Smooth muscle cell of the brain vasculature (primary cell): ENCODE measurements around the gene CREB5.
"Not testable (repeated sequence)": the region's sequence is repeated elsewhere in the genome, so short reads cannot be mapped to it uniquely, and the experiment has no call there.

Experiments used
- DNase-seq: peaks from one replicate; pipeline ENCODE4 v3.0.0-alpha.2; 2012; ENCODE audit warnings: low read depth, low spot score

CREB5 gene, protein sequence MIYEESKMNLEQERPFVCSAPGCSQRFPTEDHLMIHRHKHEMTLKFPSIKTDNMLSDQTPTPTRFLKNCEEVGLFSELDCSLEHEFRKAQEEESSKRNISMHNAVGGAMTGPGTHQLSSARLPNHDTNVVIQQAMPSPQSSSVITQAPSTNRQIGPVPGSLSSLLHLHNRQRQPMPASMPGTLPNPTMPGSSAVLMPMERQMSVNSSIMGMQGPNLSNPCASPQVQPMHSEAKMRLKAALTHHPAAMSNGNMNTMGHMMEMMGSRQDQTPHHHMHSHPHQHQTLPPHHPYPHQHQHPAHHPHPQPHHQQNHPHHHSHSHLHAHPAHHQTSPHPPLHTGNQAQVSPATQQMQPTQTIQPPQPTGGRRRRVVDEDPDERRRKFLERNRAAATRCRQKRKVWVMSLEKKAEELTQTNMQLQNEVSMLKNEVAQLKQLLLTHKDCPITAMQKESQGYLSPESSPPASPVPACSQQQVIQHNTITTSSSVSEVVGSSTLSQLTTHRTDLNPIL

DNA sequence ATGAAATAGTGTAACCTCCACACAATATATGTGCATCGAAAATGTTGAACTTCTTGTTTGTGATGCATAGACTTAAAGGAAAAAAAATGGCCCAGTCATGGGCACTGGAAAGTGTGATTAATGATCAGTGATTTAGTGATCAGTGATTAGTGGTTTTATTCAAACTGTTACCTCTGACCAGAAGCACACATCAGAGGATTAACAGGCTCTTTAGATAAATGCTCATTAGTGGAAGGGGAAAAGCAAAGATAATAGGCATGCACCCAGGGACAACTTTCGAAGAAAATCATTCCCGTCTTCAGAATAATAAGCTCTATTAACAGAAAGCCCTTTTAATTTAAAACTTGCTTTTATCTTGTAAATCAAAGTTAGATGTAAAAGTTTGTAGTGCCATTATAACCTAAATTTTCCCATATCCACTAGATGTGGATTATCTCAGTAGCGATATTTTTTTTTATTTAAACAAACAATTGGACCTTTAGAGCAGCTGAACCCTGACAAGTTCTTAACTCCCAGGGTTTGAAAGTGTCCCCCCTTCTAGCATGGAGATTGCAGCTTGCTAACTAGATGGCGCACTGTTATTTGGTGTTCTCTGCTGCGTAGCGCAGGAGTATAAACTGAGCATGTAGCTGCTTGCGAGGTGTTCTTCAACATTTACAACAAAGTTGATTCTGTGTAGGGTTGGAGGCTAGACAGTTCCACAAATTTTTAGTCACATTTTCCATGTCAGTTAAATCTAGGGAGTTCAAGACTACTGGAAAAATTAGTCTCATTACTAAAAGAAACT is at the start of gene CREB5:
Gene CREB5 (plus strand): TSS at position 643 of the 787 bp plus-strand sequence. CDS start 397 bp downstream, outside the sequence.
- no peak for DNase-seq

DNA sequence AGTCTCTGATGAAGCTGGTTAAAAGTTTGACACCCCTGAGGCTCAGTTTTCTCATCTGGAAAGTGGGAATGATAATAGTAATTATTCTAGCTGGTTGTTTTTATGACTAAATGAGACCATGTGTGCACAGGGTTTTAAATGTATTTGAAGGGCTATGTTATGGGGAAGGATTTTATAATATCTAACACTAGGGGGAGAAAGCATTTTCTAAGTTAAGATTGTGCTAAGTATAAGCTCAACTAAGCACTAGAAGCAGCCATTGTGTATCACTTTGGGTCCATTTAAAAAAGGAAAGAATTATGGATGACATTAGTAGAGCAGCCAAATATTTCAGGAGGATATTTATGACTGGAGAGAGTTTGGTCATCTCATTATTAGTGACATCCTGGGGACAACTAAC is 49.5 kb upstream of the CREB5 start:
- no peak for DNase-seq

DNA sequence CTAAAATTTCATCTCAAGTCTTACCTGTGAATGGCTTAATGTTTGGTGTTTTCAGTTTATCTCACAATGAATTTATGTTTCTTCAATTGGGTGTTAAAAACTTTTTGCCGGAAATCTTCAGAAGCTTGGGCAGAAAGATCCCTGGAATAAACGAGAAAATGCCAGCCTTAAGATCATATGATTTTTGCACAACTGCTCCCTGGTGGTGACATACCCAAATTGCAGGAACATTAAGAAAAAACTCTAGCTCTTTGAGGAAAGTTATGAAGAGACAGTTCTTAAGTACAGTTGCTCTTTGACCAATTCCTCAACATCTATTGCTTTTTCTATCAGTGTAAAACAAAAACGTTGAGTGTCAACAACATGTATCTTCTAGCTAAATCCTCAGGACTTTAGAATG is 48.2 kb upstream of the CREB5 start:
- DNase-seq = no peak

DNA sequence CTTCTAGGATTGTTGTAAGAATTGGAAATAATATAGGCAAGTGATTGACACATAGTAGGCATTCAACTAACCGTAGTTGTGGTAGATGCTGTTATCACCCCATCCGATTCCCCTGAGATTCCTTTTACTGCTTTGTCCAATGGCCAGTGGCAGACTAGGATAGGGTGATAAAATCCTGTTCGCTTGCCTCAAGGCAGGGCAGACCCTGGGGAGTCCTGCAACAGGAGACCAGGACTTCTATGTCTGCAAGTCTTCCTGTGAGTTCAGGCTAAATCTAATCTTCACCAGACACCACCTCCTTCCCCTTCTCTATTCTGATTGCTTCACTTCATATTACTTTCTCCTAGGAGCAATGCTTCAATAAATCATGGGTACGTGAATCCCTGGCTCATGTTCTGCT is 42.8 kb upstream of the CREB5 start:
- DNase-seq = no peak

DNA sequence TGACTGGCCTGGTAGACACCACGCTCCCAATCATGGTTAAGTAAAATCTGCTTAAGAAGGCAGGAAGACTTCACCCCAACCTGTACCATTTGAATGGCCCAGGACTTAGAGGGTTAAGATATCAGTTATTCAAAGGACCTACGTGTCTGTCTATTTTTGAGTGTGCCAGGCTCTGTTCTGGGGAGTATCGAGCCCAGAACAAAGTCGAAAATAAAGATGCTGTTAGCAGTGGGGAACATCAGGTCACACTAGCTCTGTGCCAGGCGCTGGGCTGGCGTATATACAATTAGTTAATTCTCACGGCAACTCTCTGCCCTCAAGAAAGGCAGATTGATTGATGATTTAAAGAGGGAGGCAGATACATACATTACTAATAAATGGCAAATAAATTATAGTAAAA is 40.5 kb upstream of the CREB5 start:
- no peak for DNase-seq

DNA sequence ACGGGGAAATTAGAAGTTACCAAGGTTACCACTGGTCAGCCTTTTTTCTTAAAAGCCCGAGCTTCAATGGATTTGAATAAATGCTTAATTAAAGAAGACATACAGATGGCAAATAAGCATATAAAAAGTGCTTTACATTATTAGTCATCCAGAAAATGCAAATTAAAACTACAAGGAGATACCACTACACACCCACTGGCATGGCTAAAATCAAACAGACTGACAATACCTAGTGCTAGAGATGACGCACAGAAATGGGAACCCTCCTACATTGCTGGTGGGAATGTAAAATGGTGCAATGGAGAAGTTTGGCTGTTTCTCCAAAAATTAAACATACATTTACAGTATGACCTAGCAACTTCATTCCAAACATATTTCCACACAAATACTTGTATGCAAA is 38.3 kb upstream of the CREB5 start:
- DNase-seq = no peak

DNA sequence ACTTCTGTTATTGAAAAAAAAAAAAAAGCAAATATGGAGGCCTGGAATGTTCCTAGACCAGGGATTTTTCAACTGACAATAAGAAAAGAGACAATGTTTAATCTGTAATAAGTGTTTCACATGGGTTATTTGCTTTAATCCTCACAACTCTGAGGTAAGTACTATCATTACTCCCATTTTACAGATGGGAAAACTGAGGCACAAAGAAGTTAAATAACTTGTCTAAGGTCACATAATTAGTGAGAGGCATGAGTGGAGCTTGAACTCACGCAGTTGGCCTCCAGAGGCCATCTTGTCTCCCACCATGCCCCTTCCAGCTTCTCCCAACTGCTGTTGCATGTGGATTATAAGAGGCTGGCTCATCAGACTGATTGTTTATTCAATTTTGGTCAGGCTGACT is 36.6 kb upstream of the CREB5 start:
- no peak for DNase-seq

DNA sequence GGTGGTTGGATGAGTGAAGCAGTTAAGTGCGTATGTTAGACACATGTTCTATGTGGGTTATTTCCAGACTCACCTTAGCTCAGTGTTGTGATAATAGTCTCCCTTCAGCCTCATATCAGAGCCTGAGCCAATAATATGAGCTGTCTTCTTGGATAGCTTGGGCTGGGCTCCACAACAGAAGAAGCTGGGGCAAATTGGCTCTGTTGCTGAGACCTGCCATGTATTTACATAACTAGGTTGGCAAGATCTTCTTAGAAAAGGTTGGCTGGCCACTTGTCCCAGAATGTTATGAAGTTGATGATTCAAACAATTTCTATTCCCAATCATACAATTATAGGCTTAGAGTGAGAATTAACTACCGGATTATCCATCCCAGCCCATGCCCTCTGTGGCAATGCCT is 35.7 kb upstream of the CREB5 start:
- no peak for DNase-seq

DNA sequence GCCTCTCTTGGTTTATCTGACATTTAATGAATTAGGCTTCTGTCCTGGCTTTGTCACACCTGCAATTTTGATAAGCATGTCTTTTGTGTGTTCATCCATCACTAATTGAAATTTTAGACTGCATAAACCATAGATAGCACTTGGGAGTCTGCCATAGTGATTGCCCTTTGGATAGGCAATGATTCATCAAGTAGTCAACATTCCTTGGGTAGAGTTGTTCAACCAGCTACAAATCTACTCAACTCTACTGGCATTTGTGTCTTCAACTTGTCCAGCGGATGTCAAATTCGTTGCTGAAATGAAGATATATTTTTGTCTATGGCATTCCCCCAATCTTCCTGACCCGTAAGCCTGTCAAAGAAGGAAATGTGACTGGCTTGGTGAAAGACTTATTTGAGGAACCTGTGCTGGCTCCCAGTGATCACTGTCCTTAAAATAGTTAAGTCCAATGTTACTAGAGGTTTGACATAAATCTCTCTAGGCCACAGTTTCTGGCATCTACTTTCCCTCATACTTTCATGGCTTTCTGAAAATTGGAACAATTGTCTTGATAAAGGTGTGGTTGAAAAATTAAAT is 33.7 kb upstream of the CREB5 start:
- no peak for DNase-seq

DNA sequence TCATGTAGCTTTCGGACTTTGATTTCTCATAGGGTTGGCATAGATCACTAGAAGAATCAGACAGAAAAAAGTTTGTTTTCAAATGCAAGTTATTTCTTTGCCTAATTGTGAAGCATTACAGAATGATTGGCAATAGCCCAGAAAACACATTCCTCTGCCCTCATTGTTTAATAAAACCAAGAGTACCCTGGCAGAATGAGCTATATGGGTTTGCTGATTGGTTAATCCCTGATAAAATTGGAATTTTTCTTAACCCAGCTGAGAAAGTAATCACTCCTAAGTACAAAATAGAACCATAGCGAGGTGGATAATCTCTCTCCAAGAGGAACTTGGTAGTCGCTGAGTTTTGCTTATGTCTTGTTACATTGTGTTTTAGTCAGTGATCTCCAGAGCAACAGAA is 30.9 kb upstream of the CREB5 start:
- DNase-seq = no peak

DNA sequence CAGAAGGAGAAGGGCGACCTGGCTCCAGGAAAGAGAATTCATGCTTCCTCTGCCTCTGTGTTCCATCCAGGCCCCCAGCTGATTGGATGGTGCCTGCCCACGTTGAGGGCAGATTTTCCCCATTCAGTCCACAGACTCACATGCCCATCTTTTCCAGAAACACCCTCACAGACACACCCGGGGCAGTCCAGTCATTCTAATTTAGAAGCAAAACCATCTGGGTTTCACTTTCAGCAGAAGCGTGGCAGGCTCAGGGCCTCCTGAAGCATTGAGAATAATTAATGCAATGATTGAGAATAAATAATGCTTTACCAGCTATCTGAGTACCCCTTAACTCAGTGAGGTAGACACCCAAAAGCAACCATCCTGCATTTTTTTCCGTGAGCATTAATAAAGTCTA is 30.2 kb upstream of the CREB5 start:
- DNase-seq = no peak

DNA sequence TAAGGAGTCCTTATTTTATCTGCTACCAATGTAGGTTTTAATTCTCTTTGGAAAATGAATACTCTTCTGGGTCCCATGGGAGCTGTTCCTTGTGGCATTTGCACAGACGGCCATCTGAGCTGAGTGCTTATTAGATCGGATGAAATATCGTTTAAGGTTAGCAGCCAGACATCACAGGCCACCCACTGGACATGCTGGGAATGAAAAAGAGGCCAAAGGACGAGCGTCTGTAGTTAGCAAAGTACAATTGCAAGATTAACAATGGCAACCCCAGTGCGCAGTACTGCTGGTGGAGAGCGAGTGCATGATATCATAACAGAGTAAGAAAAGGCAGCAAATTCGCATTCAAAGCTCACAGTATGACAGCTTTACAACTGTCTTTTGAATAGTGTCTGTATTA is 28.3 kb upstream of the CREB5 start:
- DNase-seq = no peak

DNA sequence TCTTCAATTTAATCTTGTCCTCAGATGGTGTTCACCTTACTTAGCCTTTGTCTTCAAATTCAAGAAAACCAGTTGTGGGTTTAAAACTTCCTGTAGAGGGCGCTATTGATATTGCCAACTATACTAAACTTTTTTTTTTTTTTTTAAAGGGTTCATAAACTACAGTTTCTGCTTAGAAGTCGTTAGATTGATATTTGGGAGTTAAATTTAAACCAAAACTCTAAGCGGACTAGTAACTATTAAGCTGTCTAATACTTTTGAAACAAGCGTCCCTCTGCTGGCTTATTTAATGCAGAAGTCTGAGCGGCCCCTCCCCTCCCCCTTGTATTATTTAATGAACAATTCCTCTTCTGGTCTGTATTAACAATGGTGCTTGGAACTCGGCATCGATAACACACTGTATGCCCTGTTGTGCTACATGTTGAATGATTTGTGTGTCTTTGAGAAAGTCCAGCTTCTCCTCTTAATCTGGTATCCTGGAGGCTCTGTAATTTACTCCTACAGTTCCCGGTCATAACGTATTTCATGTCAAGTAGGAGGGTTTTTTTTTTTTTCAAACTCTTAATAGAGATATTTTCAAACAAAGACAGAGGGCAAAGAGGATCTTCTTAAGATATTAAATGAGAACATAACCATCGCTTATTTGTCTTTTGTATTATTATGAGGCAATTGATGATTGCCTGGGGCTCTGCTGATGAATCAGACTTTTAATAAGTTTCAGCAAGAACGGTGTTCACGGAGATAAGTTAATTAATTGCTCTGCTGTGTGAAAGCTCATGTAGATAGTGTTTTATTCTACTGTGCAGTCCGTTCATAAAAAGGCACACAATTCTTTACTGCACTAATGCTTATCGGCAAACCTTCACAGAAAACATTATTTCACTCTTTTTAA is 22.6 kb upstream of the CREB5 start:
- DNase-seq = no peak

DNA sequence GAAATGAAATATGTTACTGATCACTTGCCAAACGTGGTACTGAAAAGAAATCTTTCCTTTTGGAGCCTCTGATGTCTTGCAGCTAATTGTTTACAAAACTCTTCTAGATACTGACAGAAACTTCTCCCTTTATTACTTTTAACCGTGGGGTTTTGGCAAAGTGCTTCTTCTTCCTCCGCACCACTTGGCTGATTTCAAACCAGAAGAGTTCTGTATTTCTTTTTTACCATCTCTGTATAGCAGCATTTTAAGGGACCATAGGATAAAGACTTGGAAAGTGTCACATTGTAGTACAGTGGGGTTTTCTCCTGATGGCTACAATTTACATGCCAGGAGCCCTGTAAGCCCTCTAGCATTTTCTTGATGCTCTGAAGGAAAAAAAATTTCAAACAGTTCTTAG is 21.9 kb upstream of the CREB5 start:
- no peak for DNase-seq

DNA sequence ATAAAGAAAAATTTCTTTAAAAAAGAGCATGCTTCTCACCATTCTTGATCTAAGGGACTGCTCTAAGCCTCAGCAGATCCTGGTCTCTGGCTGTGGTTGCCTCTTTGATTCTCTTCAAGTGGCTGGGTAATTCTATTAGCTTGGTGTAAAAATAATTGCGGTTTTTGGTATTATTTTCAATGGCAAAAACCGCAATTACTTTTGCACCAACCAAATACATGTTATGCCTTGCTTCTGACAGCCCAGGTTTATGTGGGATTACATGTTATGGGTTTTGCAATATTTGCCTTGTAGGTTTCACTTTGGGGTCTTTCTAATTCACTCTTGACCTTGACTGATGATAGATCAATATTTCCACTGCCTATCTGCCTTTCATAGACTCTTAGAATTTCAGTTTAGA is 20.0 kb upstream of the CREB5 start:
- DNase-seq = no peak

DNA sequence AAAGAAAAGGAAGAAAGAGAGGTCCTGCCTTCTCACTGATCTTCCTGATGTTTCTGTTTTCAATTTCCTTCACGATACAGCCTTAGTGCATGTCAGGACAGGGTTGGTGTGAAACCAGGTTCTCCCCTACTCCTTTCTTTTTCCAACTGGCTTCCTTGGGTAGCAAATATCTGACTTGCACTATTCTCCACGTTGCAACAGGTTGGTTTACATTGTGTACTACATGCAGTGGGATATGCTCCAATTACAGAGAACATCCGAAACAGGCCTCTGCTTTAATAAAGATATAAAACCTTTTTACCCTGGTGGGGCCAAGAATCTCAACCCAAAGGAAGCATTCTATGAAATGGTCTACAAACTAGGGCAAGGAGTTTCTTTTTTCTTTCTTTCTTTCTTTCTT is 16.9 kb upstream of the CREB5 start:
- DNase-seq = no peak

DNA sequence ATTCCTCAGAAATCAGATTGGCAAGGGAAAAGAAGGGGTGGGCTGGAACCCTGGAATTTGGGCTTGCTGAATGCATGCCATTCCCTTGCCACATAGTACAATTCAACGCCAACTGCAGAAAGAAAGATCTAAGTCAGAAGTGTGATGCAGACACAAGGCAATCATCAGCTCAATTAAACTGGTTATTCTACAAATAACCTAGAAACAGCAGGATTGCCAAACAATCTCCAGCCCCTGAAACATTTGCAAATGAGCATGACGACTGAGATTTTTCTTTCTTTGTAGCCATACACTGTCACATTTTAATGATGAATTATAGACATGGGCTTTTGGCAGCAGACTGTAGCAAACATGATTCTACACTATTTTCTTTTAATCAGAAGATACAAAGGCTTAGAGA is 16.5 kb upstream of the CREB5 start:
- no peak for DNase-seq

DNA sequence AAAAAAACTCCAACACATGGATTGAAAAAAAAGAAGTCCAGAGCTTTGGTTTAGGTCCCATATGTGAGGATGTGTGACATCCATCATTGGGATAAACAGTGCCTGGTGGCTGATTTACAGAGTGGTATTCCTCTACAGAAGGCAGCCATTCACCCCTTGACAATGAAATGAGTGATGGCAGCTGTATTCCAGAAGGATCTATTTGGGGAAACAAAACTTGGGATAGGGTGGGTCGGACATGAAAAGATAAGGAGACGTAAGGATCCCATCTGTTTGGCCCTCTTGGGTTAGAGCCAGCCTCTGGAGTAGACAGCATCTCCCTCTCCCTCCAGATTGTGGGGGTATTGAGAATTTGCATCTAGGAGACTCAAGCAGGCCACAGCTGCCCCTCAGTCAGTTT is 15.2 kb upstream of the CREB5 start:
- DNase-seq = no peak

DNA sequence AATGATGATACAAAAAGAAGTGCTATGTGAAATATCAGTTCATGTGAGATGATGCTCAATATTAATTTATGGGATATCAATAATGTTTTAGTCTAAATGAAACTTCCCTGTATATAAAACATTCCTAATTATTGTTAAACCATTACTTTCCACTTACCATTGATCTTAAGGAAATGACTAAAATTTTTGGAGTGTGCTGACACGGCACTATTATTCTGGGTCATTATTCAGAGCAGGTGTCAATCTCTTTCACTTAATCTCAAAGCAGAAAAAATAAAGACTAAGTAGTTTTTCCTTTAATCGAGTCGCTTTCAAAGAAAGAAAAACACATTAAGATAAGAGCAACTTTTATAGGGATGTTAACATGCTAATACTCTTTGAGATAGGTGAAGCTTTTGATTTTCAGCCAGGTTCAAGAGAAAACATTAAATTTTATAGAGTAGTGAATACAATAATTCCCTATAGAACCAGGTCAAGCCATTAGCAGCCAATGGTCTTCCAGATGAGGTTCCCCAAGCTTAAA is 11.4 kb upstream of the CREB5 start:
- DNase-seq = no peak

DNA sequence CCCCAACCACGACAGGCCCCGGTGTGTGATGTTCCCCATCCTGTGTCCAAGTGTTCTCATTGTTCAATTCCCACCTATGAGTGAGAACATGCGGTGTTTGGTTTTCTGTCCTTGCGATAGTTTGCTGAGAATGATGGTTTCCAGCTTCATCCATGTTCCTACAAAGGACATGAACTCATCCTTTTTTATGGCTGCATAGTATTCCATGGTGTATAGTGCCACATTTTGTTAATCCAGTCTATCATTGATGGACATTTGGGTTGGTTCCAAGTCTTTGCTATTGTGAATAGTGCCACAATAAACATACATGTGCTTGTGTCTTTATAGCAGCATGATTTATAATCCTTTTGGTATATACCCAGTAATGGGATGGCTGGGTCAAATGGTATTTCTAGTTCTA is 10.8 kb upstream of the CREB5 start:
- DNase-seq = not testable (repeated sequence)

DNA sequence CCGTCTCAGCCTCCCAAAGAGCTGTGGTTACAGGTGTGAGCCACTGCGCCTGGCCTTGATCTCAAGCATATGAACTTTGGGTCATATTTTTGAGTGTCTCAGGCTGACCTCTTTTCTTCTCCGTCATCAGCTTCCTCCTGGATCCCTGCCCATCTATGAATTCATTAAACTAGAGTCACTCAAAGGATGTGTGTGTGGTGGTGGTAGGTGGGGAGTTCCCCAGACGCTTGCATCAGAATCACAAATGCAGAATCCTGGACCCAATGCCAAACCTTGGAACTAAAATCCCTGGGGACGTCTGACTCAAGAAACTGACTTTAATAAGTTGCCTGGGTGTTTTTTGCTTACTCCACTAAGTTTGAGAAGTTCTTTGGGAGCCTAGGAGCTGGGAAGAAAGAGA is 6.7 kb upstream of the CREB5 start:
- DNase-seq = no peak
